G401.6 (cell line): ENCODE results near the gene LGALS1.

Source experiments
- FAIRE-seq: peaks from 2 replicates; lab custom pipeline; 2012; peaks lifted over from hg19 to GRCh38; lab: Jason Lieb, UNC

The LGALS1 gene

DNA sequence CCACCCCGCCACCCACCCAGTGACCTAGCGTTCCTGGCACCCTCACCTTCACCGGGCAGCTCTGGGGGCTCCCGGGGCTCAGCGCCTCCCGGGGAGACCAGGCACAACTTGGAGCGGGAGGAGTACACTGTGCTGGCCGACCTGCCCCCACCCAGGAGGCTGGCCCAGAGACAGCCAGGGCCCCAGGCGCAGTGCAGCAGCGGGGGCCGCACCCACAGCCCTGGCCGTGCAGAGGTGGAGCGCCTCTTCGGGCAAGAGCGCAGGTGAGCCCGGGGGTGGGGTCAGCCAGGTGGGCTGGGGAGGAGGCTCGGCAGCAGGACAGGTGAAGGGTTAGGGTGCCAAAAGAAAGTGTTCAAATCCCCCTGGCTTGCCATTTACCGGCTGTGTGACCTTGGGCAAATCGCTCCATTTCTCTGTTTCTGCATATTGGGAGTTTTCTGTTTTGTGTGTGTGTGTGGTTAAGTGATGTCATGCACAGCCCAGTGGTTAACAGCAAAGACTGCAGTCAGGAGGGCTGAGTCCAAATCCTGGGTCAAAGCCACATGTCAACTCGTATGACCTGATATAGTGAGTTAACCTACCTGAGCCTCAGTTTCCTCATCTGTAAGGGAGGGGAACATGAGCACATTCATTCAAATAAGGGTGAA, 50.9 kb downstream of the LGALS1 start:
- FAIRE-seq = no peak

DNA sequence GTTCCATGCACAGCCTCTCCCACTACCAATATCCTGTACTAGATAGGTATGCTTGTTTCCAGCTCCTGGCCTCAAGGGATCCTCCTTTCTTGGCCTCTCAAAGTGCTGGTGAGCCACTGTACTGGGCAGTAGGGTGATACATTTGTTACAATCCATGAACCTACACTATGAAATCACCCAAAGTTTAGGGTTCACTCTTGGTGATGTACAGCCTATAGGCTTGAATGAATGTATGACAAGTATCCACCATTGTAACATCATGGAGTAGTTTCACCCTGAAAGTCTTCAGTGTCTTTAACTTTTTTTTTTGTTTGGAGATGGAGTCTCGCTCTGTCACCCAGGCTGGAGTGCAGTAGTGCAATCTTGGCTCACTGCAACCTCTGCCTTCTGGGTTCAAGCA, 53.2 kb downstream of the LGALS1 start:
- no peak for FAIRE-seq
